Endometrium (tissue), 2 donors: ENCODE measurements around the gene SLC25A6.
"Not testable (repeated sequence)": the region's sequence is repeated elsewhere in the genome, so short reads cannot be mapped to it uniquely, and the experiment has no call there.

Experiments
- FAIRE-seq: peaks from 2 replicates; lab custom pipeline; 2012; peaks lifted over from hg19 to GRCh38; lab: Jason Lieb, UNC
- donor health status: control.
- donor health status: control.

Gene SLC25A6

DNA sequence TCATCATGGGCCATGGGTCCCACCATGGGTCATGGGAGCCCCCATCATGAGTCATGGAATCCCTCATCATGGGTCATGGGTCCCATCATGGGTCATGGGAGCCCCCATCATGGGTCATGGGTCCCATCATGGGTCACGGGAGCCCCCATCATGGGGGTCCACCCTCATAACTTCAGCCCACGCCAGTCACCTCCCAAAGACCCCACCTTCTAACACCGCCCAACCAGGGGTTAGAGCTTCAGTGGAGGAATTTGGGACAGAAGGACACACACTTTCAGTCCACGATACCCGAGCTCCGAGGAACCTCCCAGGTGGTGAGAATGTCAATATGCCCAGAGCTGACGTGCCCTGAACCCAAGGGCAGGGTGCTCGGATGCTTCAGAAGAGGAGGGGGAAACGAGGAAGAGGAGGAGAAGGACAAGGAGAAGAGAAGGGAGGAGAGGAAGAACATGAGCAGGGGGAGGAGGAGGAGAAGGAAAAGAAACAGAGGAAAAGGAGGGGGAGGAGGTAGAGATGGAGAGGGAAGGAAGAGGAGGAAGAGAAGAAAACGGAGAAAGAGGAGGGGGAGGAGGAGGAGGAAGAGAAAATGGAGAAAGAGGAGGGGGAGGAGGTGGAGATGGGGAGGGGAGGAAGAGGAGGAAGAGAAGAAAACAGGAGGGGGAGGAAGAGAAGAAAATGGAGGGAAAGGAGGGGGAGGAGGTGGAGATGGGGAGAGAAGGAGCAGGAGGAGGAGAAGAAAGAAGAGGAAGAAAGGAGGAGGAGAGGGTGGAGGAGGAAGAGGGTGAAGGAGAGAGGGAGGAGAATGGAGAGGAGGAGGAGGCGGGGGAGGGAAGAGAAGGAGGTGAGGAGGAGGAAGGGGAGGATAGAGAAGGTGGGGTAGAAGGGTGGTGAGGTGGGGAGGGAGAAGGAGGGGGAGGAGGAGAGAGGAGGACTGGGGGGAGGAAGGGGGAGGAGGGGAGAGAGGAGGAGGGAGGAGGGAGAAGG, 37.6 kb downstream of the SLC25A6 start:
- no peak for FAIRE-seq

DNA sequence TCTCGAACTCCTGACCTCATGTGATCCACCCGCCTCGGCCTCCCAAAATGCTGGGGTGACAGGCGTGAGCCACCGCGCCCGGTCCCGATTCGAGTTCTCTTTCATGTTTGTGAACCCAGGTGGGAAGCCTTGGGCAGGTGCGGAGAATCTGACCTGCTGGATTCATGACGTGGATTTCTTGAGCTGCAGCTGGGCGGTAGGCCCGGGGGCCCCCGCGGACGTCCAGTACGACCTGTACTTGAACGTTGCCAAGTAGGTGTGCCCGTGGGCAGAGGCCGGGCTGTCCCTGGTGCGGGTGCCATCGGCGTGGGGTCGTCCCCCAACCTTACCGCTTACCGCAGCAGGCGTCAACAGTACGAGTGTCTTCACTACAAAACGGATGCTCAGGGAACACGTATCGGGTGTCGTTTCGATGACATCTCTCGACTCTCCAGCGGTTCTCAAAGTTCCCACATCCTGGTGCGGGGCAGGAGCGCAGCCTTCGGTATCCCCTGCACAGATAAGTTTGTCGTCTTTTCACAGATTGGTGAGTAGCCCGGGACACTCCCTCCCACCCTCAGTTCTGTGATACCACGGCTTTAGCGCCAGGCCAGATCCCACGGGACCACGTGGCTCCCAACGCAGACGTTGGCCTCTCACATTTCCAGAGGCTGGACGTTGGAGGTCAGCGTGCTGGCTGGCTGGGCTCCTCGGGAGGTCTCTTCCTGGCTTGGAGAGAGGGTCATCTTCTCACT, 39.8 kb downstream of the SLC25A6 start:
- no peak for FAIRE-seq

DNA sequence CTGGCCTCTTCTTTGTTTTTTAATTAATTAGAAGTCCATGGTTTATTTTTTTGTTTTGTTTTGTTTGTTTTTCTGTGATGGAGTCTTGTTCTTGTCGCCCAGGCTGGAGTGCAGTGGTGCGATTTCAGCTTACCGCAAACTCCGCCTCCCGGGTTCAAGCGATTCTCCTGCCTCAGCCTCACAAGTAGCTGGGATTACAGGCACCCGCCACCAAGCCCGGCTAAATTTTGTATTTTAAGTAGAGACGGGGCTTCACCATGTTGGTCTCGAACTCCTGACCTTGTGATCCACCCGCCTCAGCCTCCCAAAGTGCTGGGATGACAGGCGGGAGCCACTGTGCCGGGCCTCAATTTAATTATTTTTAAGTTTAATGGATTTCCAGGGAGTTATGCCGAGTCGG, 42.3 kb downstream of the SLC25A6 start:
- not testable (repeated sequence) for FAIRE-seq

DNA sequence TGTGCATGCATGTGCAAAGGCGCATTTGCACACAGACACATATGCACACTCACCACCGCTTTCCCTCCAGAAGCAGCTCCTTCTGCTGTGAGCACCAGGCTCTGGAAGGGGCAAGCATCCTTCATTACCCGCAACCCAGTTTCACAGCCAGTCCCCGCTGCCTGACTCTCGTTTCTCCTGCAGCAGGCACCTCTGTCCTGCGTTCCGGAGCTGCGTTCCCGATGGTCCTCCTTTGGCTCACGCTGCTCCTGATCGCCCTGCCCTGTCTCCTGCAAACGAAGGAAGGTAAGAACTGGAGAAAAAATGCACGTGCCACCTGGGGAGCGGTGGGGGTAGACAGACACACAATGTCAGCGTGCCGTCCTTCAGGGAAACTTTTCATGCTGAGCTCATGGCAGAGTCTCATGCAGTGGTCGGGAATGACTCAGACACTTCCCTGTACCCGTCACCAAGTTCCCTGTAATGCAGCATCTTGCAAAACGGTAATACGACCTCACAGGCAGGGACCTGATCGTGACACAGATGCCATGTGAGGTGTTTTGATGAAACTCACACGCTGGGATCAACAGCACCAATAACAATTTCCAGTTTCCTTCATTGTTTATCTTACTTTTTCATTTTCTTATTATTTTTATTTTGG, 50.2 kb downstream of the SLC25A6 start:
- FAIRE-seq, result no peak

GRCh38 chrX:1336948-1337779, 54.7 kb downstream of the SLC25A6 start:
- FAIRE-seq, result no peak

DNA sequence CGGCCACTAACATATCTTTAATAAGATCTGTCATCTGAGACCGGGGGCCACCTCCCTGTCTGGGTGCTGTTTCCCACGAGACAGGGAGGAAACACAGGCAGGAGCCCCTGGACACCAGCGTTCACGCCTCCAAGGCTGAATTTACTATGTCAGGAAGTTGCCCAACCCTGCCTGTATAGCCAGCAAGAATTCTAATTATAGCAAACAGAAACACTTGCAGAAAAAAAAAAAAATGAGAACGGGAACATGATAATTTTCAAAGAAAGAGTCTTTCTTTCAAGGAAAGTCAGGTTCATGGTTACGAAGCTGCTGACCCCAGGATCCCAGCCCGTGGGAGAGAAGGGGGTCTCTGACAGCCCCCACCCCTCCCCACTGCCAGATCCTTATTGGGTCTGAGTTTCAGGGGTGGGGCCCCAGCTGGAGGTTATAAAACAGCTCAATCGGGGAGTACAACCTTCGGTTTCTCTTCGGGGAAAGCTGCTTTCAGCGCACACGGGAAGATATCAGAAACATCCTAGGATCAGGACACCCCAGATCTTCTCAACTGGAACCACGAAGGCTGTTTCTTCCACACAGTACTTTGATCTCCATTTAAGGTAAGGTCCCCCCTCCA, 55.5 kb downstream of the SLC25A6 start, which contains the start of gene IL3RA:
IL3RA (plus strand) TSS at position 455 of the 613 bp plus-strand sequence. CDS start 4,981 bp downstream, outside the sequence.
- no peak for FAIRE-seq
